Umbilical cord (tissue), 2 donors: ENCODE data around the gene ZNF117. TPM values are rescaled to one million over a fixed set of nuclear protein-coding genes. Genes with fewer than 3 reads are reported as not detected.
"Not testable (repeated sequence)": the region's sequence is repeated elsewhere in the genome, so short reads cannot be mapped to it uniquely, and the experiment has no call there.

Experiments
- DNase-seq: peaks from one replicate; pipeline ENCODE4 v3.0.0-alpha.2; 2015; ENCODE audit warnings: low spot score
- total RNA-seq: library from RNA; depleted of rRNA; stranded (reverse); fragments of >200 nt; gene quantifications from one replicate; pipeline ENCODE4 v1.2.3, GENCODE V29; 2014; ENCODE audit warnings: low replicate concordance; ENCODE audit not compliant: insufficient read depth

Gene ZNF117
- total RNA-seq, 1 donor from 2014 or later: 27.7 TPM

DNA sequence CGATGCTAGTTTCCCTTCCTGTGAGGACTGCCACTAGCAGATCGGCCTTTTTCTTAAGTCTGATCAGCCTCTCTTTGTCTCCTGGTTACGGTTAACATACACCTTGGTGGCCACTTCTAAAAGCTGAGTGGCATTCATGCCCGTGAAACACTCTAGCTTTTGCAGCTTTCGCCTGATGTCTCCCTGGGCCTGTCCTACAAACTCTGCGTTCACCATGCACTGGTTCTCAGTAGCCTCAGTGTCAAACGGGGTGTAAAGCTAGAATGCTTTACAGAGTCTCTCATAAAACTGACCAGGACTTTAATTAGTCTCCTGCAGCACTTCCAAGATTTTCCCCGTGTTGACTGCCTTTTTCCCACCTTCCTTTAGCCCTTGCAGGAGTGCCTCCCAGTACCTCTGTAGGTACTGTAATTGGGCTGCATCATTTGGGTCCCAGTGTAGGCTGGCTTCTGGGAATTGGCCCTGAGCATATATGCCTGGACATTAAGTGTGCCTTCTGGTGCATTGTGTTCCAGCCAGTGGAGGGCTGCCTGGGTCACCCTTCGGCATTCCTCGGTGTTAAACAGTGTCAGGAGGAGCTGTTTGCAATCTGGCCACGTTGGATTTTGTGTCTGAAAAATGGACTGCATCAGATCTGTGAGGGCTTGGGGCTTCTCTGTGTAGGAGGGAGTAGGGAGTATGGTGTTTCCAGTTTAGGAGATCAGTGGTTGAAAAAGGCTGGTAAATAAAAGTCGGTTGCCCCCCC lies 6.5 kb upstream of the ZNF117 start:
- no peak for DNase-seq

DNA sequence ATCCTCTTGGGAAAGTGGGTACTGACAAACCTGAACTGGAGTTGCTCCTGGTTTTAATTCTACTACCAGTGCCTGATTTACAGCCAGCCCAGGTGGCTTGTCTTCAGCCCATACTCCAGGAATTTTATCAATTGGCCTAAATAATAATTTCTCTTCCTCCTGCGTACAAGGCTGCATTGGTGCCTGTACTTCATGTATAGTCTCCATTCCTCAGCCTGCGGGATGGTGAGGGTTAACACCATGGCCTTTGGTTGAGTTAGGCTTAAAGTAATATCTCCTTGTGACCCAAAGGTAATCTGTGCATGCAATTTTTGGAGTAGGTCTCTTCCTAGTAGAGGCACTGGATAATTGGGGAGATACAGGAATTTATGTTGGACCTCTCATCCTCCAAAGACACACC lies 5.5 kb upstream of the ZNF117 start:
- DNase-seq: no peak

GRCh38 chr7:64993901-64994300 lies 3.1 kb upstream of the ZNF117 start:
- DNase-seq: no peak

GRCh38 chr7:64992971-64993370 lies 2.1 kb upstream of the ZNF117 start:
- DNase-seq: no peak

GRCh38 chr7:64990216-64990615 lies 620 bp downstream of the ZNF117 start:
- no peak for DNase-seq

- no peak for DNase-seq
Observed at GRCh38 chr7:64978497-64979203, 12.2 kb downstream of the ZNF117 start.

GRCh38 chr7:64965594-64965993 lies 25.2 kb downstream of the ZNF117 start:
- DNase-seq: no peak

GRCh38 chr7:64959072-64959747 lies 31.6 kb downstream of the ZNF117 start:
- no peak for DNase-seq

- DNase-seq: peak; percentile 50
Observed at GRCh38 chr7:64951250-64951848, 39.5 kb downstream of the ZNF117 start.

GRCh38 chr7:64950673-64951072 lies 40.2 kb downstream of the ZNF117 start:
- DNase-seq: not testable (repeated sequence)

DNA sequence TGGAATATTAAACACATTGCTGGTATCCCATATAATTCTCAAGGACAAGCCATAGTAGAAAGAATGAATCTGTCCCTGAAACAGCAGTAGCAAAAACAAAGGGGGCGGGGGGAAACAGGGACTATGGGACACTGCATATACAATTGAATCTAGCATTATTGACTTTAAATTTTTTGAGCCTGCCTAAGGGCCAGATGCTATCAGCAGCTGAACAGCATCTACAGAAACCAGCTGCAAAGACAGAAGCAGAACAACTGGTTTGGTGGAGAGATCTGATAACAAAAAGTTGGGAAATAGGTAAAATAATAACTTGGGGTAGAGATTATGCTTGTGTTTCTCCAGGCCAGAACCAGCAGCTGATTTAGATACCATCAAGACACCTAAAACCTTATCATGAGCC lies 42.1 kb downstream of the ZNF117 start:
- peak; percentile 13 for DNase-seq

GRCh38 chr7:64947252-64948000 lies 43.4 kb downstream of the ZNF117 start:
- no peak for DNase-seq

DNA sequence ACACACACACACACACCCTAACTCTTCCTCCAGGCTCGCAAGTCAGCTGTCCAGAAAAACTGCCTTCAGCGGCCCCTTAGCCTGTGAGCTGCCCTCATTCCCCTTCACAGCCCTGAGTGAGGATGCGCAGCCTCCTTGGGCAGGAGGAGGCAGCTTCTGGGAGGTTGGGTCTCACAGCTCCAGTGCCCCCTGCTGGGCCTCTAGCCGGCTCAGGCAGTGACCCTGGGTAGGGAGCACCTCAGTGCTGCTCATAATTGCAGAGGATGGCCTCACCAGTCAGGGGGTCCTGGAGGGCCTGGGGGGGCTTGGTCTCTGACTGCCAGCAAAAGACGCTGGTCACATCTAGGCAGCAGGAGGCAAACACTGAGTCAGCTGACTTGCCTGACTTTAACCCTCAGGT lies 44.1 kb downstream of the ZNF117 start:
- DNase-seq: no peak

- DNase-seq: no peak
Observed at GRCh38 chr7:64945503-64946175, 45.2 kb downstream of the ZNF117 start.

DNA sequence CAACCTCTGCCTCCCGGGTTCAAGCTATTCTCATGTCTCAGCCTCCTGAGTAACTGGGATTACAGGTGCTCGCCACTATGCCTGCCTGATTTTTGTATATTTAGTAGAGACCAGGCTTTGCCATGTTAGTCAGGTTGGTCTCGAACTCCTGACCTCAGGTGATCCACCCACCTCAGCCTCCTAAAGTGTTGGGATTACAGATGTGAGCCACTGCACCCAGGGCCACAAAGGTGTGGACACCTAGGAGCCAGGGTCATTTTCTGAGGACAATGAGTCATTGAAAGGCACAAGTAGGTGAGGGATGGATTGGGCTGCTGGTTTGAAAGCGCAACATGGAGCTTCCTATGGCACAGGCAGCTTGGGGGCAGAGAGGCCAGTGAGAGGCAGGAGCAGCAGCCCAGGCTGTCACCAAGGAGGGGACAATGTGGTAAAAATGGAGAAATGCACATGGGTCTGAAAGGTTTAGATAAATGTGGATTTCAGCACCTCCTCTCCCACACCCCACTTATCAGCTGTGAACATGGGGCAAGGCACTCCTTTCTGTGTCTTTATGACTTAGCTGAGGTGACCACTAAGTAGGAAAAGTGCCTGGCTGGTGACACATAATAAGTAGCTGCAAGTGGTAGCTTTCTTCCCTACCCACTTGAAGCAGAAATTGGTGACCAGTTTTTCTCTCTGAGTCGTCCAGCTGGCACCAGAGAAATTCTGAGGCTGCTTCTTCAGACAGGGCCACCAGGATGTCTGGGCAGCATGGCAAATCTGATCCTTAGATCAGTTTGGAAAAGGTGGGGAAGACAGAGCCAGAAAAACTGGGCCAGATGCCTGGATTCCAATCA lies 46.0 kb downstream of the ZNF117 start:
- not testable (repeated sequence) for DNase-seq

- not testable (repeated sequence) for DNase-seq
Observed at GRCh38 chr7:64940021-64940420, 50.8 kb downstream of the ZNF117 start.

DNA sequence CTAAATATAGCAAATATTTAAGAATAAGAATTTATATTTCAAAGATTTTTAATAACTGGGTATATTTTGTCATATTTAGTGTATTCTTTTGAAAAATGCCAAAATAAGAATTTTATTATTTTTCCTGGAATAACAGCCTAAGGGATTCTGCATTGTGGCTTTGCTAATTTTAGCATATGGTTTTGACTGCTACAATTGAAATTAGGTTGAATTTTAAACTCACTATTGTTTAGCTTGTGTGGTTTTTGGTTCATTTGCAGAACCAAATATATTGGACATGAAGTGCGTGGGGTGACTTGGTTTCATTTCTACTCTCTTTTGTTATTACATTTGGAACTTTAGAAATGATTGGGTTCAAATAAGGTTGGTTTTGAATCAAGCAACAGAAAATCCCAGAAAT lies 52.3 kb downstream of the ZNF117 start:
- no peak for DNase-seq

DNA sequence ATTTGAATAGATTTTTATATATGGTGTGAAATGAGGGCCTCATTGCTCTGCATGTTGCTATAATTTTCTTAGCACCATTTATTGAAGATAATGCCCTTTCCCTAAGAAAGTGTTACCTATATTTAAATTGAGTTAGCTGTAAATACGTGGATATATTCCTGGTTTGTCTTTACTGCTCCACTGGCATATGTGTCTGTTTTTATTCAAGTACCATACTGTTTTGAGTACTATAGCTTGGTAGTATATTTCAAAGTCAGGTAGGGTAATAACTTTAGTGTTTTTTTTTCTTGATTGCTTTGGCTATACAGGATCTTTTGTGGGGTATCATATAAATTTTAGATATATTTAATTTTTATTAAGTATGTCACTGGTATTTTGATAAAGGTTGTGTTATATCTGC lies 56.4 kb downstream of the ZNF117 start:
- no peak for DNase-seq

DNA sequence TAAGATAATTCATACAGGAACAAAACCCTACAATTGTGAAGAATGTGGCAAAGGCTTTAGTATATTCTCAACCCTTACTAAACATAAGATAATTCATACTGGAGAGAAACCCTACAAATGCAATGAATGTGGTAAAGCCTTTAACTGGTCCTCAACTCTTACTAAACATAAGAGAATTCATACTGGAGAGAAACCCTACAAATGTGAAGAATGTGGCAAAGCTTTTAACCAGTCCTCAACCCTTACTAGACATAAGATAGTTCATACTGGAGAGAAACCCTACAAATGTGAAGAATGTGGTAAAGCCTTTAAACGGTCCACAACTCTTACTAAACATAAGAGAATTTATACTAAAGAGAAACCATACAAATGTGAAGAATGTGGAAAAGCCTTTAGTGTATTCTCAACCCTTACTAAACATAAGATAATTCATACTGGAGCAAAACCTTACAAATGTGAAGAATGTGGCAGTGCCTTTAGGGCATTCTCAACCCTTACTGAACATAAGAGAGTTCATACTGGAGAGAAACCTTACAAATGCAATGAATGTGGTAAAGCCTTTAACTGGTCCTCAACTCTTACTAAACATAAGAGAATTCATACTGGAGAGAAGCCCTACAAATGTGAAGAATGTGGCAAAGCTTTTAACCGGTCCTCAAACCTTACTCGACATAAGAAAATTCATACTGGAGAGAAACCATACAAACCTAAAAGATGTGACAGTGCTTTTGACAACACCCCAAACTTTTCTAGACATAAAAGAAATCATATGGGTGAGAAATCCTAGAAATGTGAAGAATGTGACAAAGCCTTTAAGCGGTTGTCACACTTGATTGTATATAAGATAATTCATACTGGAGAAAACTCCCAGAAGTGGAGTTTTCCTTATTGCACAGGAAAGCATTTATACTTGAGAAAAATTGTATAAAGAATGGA lies 62.3 kb downstream of the ZNF117 start:
- not testable (repeated sequence) for DNase-seq
